B cell (primary cell): ENCODE data around the gene PHLDB1.

Experiments used
- CTCF ChIP-seq: fragments of 200-600 bp; IDR thresholded peaks from one replicate; pipeline ENCODE4 v1.8.0; 2022; ENCODE audit warnings: antibody characterized with exemption, mild to moderate bottlenecking
- EZH2 ChIP-seq: IDR thresholded peaks from 2 replicates; pipeline ENCODE4 v1.6.1; 2012; ENCODE audit warnings: borderline replicate concordance, low read depth, mild to moderate bottlenecking, moderate library complexity, low read length; ENCODE audit not compliant: insufficient read depth, poor library complexity, severe bottlenecking

GRCh38 chr11:118674082-118674435 is 66.6 kb downstream of the PHLDB1 start:
- no peak for TF ChIP-seq CTCF
- TF ChIP-seq EZH2 = no peak
